WTC11 (cell line): ENCODE results near the gene FASTKD3. TPM values are rescaled to one million over a fixed set of nuclear protein-coding genes. Genes with fewer than 3 reads are reported as not detected.

Source experiments
- ATAC-seq: fragments of 200-7000 bp; cut with Tn5 transposase; 2 replicates; pipeline ENCODE4 v1.10.0; 2021; ENCODE audit warnings: mild to moderate bottlenecking, moderate library complexity
- CTCF ChIA-PET: fragments of 300-600 bp; sonication (Branson Sonifier 250); formaldehyde crosslinking; loops from one replicate; lab custom pipeline; 2021; ENCODE audit warnings: antibody characterized with exemption; lab: Charles Lee
- POLR2A ChIA-PET: fragments of 350-600 bp; sonication (Branson Sonifier 250); formaldehyde crosslinking; loops from one replicate; lab custom pipeline; 2021; ENCODE audit warnings: antibody characterized with exemption; lab: Charles Lee
- DNase-seq: peaks from one replicate; pipeline ENCODE4 v3.0.0; 2021; ENCODE audit warnings: low spot score
- H3K27ac Mint-ChIP-seq: 2 replicates; pipeline ENCODE4 v1.8.0; 2021; ENCODE audit warnings: mixed read lengths
- H3K27me3 Mint-ChIP-seq: 2 replicates; pipeline ENCODE4 v1.8.0; 2021; ENCODE audit warnings: low read depth, mild to moderate bottlenecking, moderate library complexity, mixed read lengths
- H3K36me3 Mint-ChIP-seq: 2 replicates; pipeline ENCODE4 v1.8.0; 2021; ENCODE audit warnings: mixed read lengths
- H3K4me1 Mint-ChIP-seq: 2 replicates; pipeline ENCODE4 v1.8.0; 2022; ENCODE audit warnings: mixed read lengths
- H3K4me3 Mint-ChIP-seq: 2 replicates; pipeline ENCODE4 v1.8.0; 2021; ENCODE audit warnings: mild to moderate bottlenecking, moderate library complexity, mixed read lengths
- H3K9me3 Mint-ChIP-seq: 2 replicates; pipeline ENCODE4 v1.8.0; 2021; ENCODE audit warnings: mixed read lengths
- CREB1 ChIP-seq: sonication (generic); formaldehyde crosslinking; IDR thresholded peaks from 2 replicates; pipeline ENCODE4 v1.8.0; 2023; ENCODE audit warnings: mild to moderate bottlenecking, missing genetic modification reagents
- ESRRA ChIP-seq: sonication (generic); formaldehyde crosslinking; IDR thresholded peaks from 2 replicates; pipeline ENCODE4 v1.8.1; 2022; ENCODE audit warnings: mild to moderate bottlenecking, missing genetic modification reagents, borderline replicate concordance
- ETV6 ChIP-seq: sonication (generic); formaldehyde crosslinking; IDR thresholded peaks from 2 replicates; pipeline ENCODE4 v1.8.1; 2022; ENCODE audit warnings: mild to moderate bottlenecking, missing genetic modification reagents
- GTF2I ChIP-seq: fragments of 250-450 bp; sonication (Bioruptor Pico); conservative IDR thresholded peaks from 2 replicates; pipeline ENCODE4 v1.4.0; 2021; ENCODE audit warnings: mild to moderate bottlenecking
- NFATC4 ChIP-seq: fragments of 250-450 bp; sonication (Bioruptor Pico); IDR thresholded peaks from 2 replicates; pipeline ENCODE4 v1.9.0; 2021; ENCODE audit warnings: mild to moderate bottlenecking
- RORB ChIP-seq: fragments of 250-450 bp; sonication (Bioruptor Pico); IDR thresholded peaks from 2 replicates; pipeline ENCODE4 v1.9.0; 2021; ENCODE audit warnings: mild to moderate bottlenecking
- ZNF138 ChIP-seq: sonication (generic); formaldehyde crosslinking; conservative IDR thresholded peaks from 2 replicates; pipeline ENCODE4 v1.8.1; 2022; ENCODE audit warnings: mild to moderate bottlenecking, moderate library complexity, missing genetic modification reagents
- ZNF263 ChIP-seq: sonication (generic); formaldehyde crosslinking; IDR thresholded peaks from 2 replicates; pipeline ENCODE4 v1.8.1; 2022; ENCODE audit warnings: low read depth, mild to moderate bottlenecking, moderate library complexity, missing genetic modification reagents
- ZNF416 ChIP-seq: fragments of 250-450 bp; sonication (Bioruptor Pico); IDR thresholded peaks from 2 replicates; pipeline ENCODE4 v1.9.0; 2021; ENCODE audit warnings: mild to moderate bottlenecking, inconsistent platforms
- ZNF423 ChIP-seq: fragments of 250-450 bp; sonication (Bioruptor Pico); IDR thresholded peaks from 2 replicates; pipeline ENCODE4 v2.1.2; 2022; ENCODE audit warnings: mild to moderate bottlenecking, moderate library complexity
- total RNA-seq: library from RNA; stranded (reverse); gene quantifications from 3 replicates; pipeline ENCODE4 v1.2.3, GENCODE V29; 2021
- TF ChIP-seq, protein P1 (sequence below): sonication (generic); formaldehyde crosslinking; IDR thresholded peaks from 2 replicates; pipeline ENCODE4 v1.8.0; 2022; ENCODE audit warnings: missing genetic modification reagents
- TF ChIP-seq, protein P2 (sequence below): fragments of 250-450 bp; sonication (Bioruptor Pico); IDR thresholded peaks from 2 replicates; pipeline ENCODE4 v1.9.0; 2021; ENCODE audit warnings: mild to moderate bottlenecking
- TF ChIP-seq, protein P3 (sequence below): sonication (generic); formaldehyde crosslinking; conservative IDR thresholded peaks from 2 replicates; pipeline ENCODE4 v1.8.1; 2023; ENCODE audit warnings: mild to moderate bottlenecking, low read depth, missing genetic modification reagents, moderate library complexity
- TF ChIP-seq, protein P4 (sequence below): sonication (generic); formaldehyde crosslinking; IDR thresholded peaks from 2 replicates; pipeline ENCODE4 v1.8.1; 2022; ENCODE audit warnings: low read depth, missing genetic modification reagents, borderline replicate concordance
- TF ChIP-seq, protein P5 (sequence below): sonication (generic); formaldehyde crosslinking; IDR thresholded peaks from 2 replicates; pipeline ENCODE4 v1.8.0; 2022; ENCODE audit warnings: mild to moderate bottlenecking, missing genetic modification reagents
- TF ChIP-seq, protein P6 (sequence below): sonication (generic); formaldehyde crosslinking; conservative IDR thresholded peaks from 2 replicates; pipeline ENCODE4 v1.8.1; 2022; ENCODE audit warnings: mild to moderate bottlenecking, missing genetic modification reagents
- TF ChIP-seq, protein P7 (sequence below): fragments of 250-450 bp; sonication (Bioruptor Pico); IDR thresholded peaks from 2 replicates; pipeline ENCODE4 v1.8.0; 2021; ENCODE audit warnings: mild to moderate bottlenecking

Gene FASTKD3
- total RNA-seq, 1 experiment from 2014 or later, result 8.7 TPM

DNA sequence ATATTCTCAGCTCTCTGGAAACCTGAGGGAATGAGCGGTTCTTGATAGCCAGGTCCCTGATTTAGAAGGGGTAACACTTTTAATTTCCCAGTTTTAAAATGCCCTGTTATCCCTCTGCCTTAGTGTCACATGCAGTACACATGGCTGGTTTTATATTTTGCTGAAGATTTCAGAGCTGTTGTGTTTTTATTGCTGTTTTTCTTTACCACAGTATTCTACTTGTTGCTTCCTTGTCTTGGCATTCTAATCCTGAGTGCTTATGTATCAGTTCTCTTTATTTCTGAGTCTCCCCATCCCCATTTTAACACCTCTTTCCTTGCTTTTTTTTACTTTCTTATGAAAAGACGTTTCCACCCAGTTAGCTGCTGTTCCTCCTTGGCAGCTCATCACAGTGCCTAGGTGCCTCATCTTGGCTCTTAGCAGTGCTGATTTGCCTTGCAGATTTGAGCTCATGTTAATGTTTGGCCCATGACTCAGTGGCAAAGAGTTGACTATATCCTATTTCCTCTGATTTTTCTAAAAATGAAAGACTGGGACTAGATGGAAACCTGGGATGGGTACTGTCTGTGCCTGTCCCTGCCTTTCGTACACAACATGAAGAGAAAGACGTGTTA lies 3.8 kb upstream of the FASTKD3 start:
- Mint-ChIP-seq H3K4me1 (peaks cover 16% of the 10 kb centered on the region), H3K27ac (peak overlapping the region; percentile 3; the same call in 1 of the 2 replicates), H3K4me3 (no peak overlapping the region), H3K9me3 (no peaks in the 10 kb centered on the region), H3K27me3 (no peaks in the 10 kb centered on the region), H3K36me3 (peaks cover 30% of the 10 kb centered on the region)
- ChIA-PET POLR2A (no interaction called here), CTCF (interaction anchor here (1.3 kb wide), 1 partner anchor 14 kb away, joined by 3 read pairs; no protein-coding TSS in a partner anchor)
- ATAC-seq, result no peak
- DNase-seq, result no peak
- TF ChIP-seq, protein P1, sequence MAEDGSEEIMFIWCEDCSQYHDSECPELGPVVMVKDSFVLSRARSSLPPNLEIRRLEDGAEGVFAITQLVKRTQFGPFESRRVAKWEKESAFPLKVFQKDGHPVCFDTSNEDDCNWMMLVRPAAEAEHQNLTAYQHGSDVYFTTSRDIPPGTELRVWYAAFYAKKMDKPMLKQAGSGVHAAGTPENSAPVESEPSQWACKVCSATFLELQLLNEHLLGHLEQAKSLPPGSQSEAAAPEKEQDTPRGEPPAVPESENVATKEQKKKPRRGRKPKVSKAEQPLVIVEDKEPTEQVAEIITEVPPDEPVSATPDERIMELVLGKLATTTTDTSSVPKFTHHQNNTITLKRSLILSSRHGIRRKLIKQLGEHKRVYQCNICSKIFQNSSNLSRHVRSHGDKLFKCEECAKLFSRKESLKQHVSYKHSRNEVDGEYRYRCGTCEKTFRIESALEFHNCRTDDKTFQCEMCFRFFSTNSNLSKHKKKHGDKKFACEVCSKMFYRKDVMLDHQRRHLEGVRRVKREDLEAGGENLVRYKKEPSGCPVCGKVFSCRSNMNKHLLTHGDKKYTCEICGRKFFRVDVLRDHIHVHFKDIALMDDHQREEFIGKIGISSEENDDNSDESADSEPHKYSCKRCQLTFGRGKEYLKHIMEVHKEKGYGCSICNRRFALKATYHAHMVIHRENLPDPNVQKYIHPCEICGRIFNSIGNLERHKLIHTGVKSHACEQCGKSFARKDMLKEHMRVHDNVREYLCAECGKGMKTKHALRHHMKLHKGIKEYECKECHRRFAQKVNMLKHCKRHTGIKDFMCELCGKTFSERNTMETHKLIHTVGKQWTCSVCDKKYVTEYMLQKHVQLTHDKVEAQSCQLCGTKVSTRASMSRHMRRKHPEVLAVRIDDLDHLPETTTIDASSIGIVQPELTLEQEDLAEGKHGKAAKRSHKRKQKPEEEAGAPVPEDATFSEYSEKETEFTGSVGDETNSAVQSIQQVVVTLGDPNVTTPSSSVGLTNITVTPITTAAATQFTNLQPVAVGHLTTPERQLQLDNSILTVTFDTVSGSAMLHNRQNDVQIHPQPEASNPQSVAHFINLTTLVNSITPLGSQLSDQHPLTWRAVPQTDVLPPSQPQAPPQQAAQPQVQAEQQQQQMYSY (CRISPR knock-in tag), result no peak
- TF ChIP-seq ZNF416 (CRISPR knock-in tag), result no peak
- TF ChIP-seq NFATC4 (CRISPR knock-in tag), result no peak
- no peak for TF ChIP-seq CREB1 (CRISPR knock-in tag)
- no peak for TF ChIP-seq ZNF423 (CRISPR knock-in tag)
- TF ChIP-seq ETV6 (CRISPR knock-in tag), result no peak
- TF ChIP-seq, protein P2, sequence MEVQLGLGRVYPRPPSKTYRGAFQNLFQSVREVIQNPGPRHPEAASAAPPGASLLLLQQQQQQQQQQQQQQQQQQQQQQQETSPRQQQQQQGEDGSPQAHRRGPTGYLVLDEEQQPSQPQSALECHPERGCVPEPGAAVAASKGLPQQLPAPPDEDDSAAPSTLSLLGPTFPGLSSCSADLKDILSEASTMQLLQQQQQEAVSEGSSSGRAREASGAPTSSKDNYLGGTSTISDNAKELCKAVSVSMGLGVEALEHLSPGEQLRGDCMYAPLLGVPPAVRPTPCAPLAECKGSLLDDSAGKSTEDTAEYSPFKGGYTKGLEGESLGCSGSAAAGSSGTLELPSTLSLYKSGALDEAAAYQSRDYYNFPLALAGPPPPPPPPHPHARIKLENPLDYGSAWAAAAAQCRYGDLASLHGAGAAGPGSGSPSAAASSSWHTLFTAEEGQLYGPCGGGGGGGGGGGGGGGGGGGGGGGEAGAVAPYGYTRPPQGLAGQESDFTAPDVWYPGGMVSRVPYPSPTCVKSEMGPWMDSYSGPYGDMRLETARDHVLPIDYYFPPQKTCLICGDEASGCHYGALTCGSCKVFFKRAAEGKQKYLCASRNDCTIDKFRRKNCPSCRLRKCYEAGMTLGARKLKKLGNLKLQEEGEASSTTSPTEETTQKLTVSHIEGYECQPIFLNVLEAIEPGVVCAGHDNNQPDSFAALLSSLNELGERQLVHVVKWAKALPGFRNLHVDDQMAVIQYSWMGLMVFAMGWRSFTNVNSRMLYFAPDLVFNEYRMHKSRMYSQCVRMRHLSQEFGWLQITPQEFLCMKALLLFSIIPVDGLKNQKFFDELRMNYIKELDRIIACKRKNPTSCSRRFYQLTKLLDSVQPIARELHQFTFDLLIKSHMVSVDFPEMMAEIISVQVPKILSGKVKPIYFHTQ (CRISPR knock-in tag), result no peak
- TF ChIP-seq RORB (CRISPR knock-in tag), result no peak
- TF ChIP-seq, all 79 proteins: peak for 0

DNA sequence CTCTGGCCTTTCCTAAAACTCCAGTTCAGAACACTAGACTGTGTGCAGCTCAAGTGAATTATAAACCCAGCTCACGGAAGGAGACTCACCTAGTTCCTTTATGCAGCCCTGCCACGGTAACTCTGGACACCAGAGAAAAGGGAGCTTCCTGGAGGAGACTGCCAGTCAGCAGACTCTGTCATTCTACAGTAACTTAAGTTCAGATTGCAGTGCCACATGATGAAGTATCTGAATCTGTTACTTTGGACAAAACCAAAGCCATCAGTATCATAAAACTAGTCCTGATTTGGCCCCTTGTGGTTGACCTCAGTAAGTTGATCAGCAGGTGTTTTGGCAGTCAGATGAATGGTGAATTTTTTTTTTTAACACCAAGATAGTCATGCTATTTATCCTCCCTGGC lies 2.8 kb upstream of the FASTKD3 start:
- Mint-ChIP-seq H3K27ac (no peak overlapping the region), H3K4me1 (peaks cover 16% of the 10 kb centered on the region), H3K9me3 (no peaks in the 10 kb centered on the region), H3K27me3 (no peaks in the 10 kb centered on the region), H3K36me3 (peaks cover 25% of the 10 kb centered on the region), H3K4me3 (no peak overlapping the region)
- no peak for ATAC-seq
- ChIA-PET POLR2A (no interaction called here), CTCF (no interaction called here)
- TF ChIP-seq GTF2I (CRISPR knock-in tag) (no peak), ZNF263 (CRISPR knock-in tag) (no peak), ZNF138 (CRISPR knock-in tag) (no peak), ESRRA (CRISPR knock-in tag) (no peak)
- TF ChIP-seq, protein P3, sequence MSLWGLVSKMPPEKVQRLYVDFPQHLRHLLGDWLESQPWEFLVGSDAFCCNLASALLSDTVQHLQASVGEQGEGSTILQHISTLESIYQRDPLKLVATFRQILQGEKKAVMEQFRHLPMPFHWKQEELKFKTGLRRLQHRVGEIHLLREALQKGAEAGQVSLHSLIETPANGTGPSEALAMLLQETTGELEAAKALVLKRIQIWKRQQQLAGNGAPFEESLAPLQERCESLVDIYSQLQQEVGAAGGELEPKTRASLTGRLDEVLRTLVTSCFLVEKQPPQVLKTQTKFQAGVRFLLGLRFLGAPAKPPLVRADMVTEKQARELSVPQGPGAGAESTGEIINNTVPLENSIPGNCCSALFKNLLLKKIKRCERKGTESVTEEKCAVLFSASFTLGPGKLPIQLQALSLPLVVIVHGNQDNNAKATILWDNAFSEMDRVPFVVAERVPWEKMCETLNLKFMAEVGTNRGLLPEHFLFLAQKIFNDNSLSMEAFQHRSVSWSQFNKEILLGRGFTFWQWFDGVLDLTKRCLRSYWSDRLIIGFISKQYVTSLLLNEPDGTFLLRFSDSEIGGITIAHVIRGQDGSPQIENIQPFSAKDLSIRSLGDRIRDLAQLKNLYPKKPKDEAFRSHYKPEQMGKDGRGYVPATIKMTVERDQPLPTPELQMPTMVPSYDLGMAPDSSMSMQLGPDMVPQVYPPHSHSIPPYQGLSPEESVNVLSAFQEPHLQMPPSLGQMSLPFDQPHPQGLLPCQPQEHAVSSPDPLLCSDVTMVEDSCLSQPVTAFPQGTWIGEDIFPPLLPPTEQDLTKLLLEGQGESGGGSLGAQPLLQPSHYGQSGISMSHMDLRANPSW, result no peak
- TF ChIP-seq, protein P4, sequence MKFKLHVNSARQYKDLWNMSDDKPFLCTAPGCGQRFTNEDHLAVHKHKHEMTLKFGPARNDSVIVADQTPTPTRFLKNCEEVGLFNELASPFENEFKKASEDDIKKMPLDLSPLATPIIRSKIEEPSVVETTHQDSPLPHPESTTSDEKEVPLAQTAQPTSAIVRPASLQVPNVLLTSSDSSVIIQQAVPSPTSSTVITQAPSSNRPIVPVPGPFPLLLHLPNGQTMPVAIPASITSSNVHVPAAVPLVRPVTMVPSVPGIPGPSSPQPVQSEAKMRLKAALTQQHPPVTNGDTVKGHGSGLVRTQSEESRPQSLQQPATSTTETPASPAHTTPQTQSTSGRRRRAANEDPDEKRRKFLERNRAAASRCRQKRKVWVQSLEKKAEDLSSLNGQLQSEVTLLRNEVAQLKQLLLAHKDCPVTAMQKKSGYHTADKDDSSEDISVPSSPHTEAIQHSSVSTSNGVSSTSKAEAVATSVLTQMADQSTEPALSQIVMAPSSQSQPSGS (CRISPR knock-in tag), result no peak
- TF ChIP-seq, protein P5, sequence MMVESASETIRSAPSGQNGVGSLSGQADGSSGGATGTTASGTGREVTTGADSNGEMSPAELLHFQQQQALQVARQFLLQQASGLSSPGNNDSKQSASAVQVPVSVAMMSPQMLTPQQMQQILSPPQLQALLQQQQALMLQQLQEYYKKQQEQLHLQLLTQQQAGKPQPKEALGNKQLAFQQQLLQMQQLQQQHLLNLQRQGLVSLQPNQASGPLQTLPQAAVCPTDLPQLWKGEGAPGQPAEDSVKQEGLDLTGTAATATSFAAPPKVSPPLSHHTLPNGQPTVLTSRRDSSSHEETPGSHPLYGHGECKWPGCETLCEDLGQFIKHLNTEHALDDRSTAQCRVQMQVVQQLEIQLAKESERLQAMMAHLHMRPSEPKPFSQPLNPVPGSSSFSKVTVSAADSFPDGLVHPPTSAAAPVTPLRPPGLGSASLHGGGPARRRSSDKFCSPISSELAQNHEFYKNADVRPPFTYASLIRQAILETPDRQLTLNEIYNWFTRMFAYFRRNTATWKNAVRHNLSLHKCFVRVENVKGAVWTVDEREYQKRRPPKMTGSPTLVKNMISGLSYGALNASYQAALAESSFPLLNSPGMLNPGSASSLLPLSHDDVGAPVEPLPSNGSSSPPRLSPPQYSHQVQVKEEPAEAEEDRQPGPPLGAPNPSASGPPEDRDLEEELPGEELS (CRISPR knock-in tag), result no peak
- TF ChIP-seq, protein P6, sequence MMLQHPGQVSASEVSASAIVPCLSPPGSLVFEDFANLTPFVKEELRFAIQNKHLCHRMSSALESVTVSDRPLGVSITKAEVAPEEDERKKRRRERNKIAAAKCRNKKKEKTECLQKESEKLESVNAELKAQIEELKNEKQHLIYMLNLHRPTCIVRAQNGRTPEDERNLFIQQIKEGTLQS (CRISPR knock-in tag), result no peak
- TF ChIP-seq, protein P7, sequence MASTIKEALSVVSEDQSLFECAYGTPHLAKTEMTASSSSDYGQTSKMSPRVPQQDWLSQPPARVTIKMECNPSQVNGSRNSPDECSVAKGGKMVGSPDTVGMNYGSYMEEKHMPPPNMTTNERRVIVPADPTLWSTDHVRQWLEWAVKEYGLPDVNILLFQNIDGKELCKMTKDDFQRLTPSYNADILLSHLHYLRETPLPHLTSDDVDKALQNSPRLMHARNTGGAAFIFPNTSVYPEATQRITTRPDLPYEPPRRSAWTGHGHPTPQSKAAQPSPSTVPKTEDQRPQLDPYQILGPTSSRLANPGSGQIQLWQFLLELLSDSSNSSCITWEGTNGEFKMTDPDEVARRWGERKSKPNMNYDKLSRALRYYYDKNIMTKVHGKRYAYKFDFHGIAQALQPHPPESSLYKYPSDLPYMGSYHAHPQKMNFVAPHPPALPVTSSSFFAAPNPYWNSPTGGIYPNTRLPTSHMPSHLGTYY (CRISPR knock-in tag), result no peak
- DNase-seq, result no peak
